ENCODE data around the gene LARGE1.

- TF ChIP-seq, protein P1, sequence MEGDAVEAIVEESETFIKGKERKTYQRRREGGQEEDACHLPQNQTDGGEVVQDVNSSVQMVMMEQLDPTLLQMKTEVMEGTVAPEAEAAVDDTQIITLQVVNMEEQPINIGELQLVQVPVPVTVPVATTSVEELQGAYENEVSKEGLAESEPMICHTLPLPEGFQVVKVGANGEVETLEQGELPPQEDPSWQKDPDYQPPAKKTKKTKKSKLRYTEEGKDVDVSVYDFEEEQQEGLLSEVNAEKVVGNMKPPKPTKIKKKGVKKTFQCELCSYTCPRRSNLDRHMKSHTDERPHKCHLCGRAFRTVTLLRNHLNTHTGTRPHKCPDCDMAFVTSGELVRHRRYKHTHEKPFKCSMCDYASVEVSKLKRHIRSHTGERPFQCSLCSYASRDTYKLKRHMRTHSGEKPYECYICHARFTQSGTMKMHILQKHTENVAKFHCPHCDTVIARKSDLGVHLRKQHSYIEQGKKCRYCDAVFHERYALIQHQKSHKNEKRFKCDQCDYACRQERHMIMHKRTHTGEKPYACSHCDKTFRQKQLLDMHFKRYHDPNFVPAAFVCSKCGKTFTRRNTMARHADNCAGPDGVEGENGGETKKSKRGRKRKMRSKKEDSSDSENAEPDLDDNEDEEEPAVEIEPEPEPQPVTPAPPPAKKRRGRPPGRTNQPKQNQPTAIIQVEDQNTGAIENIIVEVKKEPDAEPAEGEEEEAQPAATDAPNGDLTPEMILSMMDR (conservative IDR thresholded peaks at IDR 0.05; ENCODE audit: low read length), result no peak
- no peak for TF ChIP-seq EZH2phosphoT487 (IDR thresholded peaks at IDR 0.05; ENCODE audit: borderline replicate concordance)
These were observed 262.6 kb downstream of the LARGE1 start for GRCh38 chr22:33657670-33658069.
